ENCODE measurements around the gene PARVA.

Gene PARVA

GRCh38 chr11:12376259-12377081 lies 901 bp upstream of the PARVA start:
- DNase-seq (ENCODE audit: low spot score): no peak

- DNase-seq (ENCODE audit: low spot score): no peak
Observed at GRCh38 chr11:12377824-12378593, 638 bp downstream of the PARVA start.

GRCh38 chr11:12380565-12381325 lies 3.4 kb downstream of the PARVA start:
- no peak for DNase-seq (ENCODE audit: low spot score)

GRCh38 chr11:12381875-12382274 lies 4.5 kb downstream of the PARVA start:
- no peak for DNase-seq (ENCODE audit: low spot score)

GRCh38 chr11:12382451-12382850 lies 5.1 kb downstream of the PARVA start:
- DNase-seq (ENCODE audit: low spot score): no peak

GRCh38 chr11:12386309-12386708 lies 8.9 kb downstream of the PARVA start:
- DNase-seq (ENCODE audit: low spot score): no peak

GRCh38 chr11:12386745-12387144 lies 9.4 kb downstream of the PARVA start:
- no peak for DNase-seq (ENCODE audit: low spot score)

GRCh38 chr11:12388173-12388572 lies 10.8 kb downstream of the PARVA start:
- DNase-seq (ENCODE audit: low spot score): no peak

GRCh38 chr11:12388939-12389670 lies 11.7 kb downstream of the PARVA start:
- no peak for DNase-seq (ENCODE audit: low spot score)

GRCh38 chr11:12389676-12390657 lies 12.6 kb downstream of the PARVA start:
- DNase-seq (ENCODE audit: low spot score): no peak

GRCh38 chr11:12390687-12391110 lies 13.3 kb downstream of the PARVA start:
- DNase-seq (ENCODE audit: low spot score): no peak

- no peak for DNase-seq (ENCODE audit: low spot score)
Observed at GRCh38 chr11:12392672-12393071, 15.3 kb downstream of the PARVA start.

GRCh38 chr11:12393691-12394090 lies 16.3 kb downstream of the PARVA start:
- DNase-seq (ENCODE audit: low spot score): no peak

- no peak for DNase-seq (ENCODE audit: low spot score)
Observed at GRCh38 chr11:12394601-12395000, 17.2 kb downstream of the PARVA start.

GRCh38 chr11:12395333-12395732 lies 18.0 kb downstream of the PARVA start:
- no peak for DNase-seq (ENCODE audit: low spot score)

GRCh38 chr11:12397931-12398334 lies 20.6 kb downstream of the PARVA start:
- DNase-seq (ENCODE audit: low spot score): no peak

- DNase-seq (ENCODE audit: low spot score): no peak
Observed at GRCh38 chr11:12399355-12399754, 22.0 kb downstream of the PARVA start.

- no peak for DNase-seq (ENCODE audit: low spot score)
Observed at GRCh38 chr11:12402025-12402424, 24.7 kb downstream of the PARVA start.

GRCh38 chr11:12402691-12403120 lies 25.3 kb downstream of the PARVA start:
- DNase-seq (ENCODE audit: low spot score): no peak

Measured in CD4-positive, alpha-beta T cell treated with Interleukin-6 at 100 ng/mL for 8 hours (primary cell).